Activated CD4-positive, alpha-beta T cell treated with anti-CD3 and anti-CD28 coated beads, Interleukin-2, amount 50 U/mL, for 1 hour (primary cell): ENCODE results near the gene RPS6KA2.

Experiments used
- DNase-seq: peaks from one replicate; pipeline ENCODE4 v3.0.0-alpha.2; 2020

RPS6KA2 gene

GRCh38 chr6:166633732-166634535, 6.9 kb upstream of the RPS6KA2 start:
- no peak for DNase-seq

- DNase-seq: no peak
Measured at GRCh38 chr6:166632731-166633130, 5.7 kb upstream of the RPS6KA2 start.

GRCh38 chr6:166630462-166630861, 3.4 kb upstream of the RPS6KA2 start:
- DNase-seq: no peak

GRCh38 chr6:166629628-166630027, 2.6 kb upstream of the RPS6KA2 start:
- no peak for DNase-seq

DNA sequence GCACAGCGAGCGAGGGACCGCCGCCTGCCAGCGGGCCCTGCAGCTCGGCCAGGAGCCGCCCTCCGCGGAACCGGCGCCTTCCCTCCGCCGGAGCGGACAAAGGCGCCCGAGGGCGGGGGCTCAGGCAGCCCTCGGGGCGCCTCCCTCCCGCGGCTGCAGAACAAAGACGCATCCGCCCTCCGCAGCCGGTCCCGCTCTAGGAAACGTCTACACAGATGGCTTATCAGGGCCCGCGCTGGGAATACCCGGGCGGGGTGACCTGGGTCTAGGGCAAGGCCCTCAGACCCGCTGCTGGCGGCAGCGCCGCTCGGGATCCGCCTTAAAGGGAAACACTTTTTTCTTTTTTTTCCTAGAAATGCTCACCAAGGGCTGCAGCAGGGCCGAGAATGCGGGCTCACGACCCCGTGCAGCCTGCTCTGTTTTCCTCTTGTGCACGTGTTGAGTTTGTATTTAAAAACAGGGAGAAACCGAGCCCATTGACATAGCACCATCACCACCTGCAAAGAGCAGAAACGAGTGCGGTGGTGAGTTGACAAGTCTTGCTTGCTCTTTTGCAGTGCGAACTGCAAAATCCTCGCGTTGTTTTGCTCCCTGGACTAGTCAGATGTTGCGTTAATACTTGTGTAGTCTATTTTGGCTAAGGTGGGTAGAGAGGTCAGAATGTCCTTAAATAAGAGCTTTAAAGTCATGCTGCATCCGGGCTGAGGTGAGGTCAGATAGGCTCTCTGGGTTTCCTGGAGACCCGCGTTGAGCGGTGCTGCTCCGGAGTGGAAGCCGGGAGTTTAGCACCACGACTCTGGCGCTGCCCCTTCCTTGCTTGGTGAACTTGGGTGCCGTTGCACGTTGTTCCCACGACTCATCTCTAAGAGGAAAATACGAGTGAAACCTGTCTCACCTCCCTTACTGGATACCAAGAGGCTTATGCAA, 1.1 kb upstream of the RPS6KA2 start:
- peak; percentile 56 for DNase-seq

- peak; percentile 23 for DNase-seq
Measured at GRCh38 chr6:166626177-166627032, 646 bp downstream of the RPS6KA2 start.

- no peak for DNase-seq
Measured at GRCh38 chr6:166625356-166625755, 1.7 kb downstream of the RPS6KA2 start.

- no peak for DNase-seq
Measured at GRCh38 chr6:166624275-166624674, 2.8 kb downstream of the RPS6KA2 start.

DNA sequence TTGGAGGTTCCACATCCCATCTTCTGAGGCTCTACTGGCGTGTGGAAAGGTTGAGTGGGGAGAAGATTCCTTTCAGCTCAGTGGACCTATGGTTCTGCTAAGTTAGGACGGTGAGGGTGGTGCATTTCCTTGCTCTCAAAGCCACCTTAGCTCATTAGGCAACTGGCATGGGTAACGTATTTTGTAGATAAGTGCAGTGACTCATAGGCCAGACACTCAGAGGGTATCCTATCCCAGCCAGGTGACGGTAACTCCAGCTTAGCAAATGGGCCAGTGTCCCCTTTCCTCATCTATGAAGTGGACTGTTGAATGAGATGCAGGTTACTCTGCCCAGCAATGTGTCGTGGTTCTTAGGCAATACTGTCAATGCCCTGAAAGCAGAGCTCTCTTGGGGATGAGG, 3.7 kb downstream of the RPS6KA2 start:
- DNase-seq: no peak

- DNase-seq: no peak
Measured at GRCh38 chr6:166621114-166621540, 5.9 kb downstream of the RPS6KA2 start.

DNA sequence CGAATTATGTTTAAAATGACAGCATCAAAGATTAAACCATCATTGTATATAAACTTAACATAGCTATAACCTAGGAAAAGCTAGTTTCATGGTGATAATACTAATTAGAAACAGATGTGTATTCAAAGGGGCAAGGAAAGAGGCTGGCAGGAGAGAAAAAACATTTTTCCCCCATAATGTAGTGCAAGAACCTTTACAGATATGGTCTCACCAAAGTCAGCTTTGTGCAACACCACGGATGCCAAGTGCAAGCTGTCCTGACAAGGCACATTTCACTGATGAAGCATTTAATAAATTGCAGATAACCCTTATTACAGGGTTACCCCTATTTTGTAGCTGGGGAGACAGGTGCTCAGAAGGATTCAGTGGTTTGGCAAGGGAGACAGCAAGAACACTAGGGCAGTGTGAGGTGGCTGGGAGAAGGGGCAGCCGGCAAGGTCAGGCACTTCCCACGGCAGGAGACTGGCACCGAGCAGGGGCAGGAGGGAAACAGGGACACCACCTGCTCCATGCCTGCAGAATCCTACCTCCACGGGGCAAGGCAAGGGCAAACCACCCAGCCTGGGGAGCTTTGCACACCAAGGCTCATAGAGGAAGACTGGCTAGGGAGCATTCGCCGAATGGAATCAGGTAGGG, 6.5 kb downstream of the RPS6KA2 start:
- no peak for DNase-seq

DNA sequence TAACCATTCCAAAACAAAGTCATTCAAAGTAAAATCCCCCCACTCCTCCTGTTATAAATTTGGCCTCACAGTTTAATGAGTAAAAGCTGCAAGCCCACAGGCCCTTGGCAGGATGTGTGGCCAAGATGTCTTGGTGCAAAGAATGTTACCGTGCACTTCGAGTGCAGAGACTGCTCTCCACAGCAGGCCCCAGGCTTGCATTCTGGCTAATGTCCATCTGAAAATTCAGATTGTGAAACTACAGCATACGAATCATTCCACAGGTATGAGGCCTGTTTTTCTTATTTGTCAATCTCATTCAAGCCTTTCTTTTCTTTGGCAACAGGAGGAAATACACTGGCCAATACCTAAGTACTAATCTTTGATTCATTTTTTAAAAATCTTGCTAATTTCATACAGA, 7.1 kb downstream of the RPS6KA2 start:
- no peak for DNase-seq

DNA sequence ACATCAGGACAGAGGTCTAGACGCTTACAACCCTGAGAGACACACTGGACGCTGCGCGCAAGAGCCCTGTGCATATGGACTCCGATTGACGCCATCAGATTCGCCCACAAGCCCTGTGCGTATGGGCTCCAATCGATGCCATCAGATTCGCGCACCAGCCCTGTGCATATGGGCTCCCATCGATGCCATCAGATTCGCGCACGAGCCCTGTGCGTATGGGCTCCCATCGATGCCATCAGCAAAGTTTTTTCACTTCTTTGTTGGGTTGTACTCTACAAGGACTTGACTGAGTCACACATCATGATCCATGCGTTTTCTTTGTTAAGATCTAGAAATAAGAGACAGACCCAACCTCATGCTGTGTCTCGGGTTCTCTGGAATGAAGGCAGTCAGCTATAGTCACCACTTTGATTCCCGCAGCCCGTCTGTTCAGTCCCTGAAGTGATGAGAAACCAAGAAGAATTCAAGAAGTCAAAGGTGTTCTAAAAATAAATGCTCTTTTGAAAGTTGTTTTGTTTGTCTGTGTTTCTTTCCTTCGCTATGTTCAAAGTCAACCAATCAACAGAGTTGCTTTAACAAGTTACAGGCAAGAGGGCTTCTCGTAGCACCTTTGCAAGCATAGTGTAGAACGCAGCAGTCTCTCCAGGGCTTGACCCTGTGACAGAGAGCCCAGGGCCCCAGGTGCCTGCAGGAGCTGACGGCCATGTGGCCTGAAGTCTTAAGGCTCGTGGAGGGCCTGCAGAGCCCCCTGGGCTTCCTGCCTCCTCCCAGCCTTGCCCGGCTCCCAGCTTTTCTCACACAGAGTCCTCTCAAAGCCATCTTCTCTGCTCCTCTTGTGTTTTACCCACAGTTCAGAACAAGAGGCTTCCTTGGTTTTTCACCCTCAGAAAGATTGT, 7.9 kb downstream of the RPS6KA2 start:
- no peak for DNase-seq

- DNase-seq: no peak
Measured at GRCh38 chr6:166618251-166618650, 8.8 kb downstream of the RPS6KA2 start.

- no peak for DNase-seq
Measured at GRCh38 chr6:166617359-166617758, 9.7 kb downstream of the RPS6KA2 start.

GRCh38 chr6:166616261-166617238, 10.5 kb downstream of the RPS6KA2 start:
- DNase-seq: no peak

DNA sequence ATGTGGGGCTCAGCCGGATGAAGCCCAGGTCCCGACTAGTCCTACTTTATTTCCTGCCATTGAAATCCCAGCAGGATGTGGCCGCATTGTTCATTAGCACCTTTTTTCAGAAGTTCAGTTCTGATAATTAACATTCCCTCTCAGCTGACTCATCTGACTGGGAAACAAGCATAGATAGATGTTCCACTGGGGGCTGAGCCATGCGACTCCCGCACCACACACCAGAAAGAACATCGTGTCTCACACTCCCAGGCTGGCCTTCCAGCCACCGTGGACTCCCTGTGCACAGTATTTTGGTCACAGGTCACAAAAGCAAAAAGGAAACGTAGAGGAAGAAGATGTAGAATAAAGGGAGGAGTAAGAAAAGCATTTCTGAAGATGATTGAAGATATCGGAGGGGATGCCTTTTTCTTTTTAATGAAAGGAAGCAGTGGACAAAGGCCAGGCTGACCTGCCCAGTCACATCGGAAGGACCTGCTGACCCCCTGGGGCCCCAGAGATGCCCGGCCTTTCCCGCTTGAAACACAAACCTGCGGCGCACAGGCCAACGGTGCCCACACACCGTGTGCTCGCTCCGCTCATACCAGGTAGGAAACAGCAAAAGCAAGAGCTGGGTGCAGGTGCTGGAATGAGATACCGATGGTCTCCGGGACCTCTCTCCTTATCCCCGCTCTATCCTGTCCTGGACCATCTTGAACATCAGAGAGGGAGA, 11.8 kb downstream of the RPS6KA2 start:
- DNase-seq: no peak

DNA sequence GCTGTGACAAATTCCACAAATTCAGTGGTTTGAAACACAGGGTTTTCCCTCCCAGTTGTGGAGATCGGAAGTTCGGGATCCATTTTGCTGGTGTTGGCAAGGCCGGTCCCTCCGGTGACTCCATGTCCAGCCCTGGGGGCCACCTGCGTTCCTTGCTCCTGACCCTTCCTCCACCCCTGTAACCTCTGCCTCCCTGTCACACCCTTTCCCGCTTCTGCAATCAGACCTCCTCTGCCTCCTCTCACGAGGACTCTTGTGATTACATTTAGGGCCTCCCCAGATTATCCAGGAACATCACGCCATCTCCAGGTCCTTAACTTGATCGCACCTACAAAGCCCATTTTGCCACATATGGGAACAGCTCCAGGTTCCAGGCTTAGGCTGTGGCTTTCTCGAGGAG, 12.5 kb downstream of the RPS6KA2 start:
- DNase-seq: no peak

- no peak for DNase-seq
Measured at GRCh38 chr6:166614171-166614583, 12.9 kb downstream of the RPS6KA2 start.
